Breast epithelium (tissue), 4 donors: ENCODE measurements around the gene ZNF750. TPM values are rescaled to one million over a fixed set of nuclear protein-coding genes. Genes with fewer than 3 reads are reported as not detected.

ENCODE experiments used
- DNase-seq, 2 donors: peaks; one replicate each; pipeline ENCODE4 v3.0.0-alpha.2; 2019; ENCODE audit warnings: low spot score in 2 of 2
- H3K27ac ChIP-seq, 2 donors: fragments of 200-600 bp; sonication (generic) in 1 of 2; one replicate each; pipeline ENCODE4 v1.5.1; 2016 to 2019; ENCODE audit warnings: mild to moderate bottlenecking in 1 of 2
- H3K27me3 ChIP-seq, 2 donors: fragments of 200-600 bp; sonication (generic) in 1 of 2; one replicate each; pipeline versions ENCODE4 v1.5.1 to v1.6.0; 2017 to 2019; ENCODE audit warnings: control low read depth in 1 of 2, mild to moderate bottlenecking in 1 of 2
- H3K36me3 ChIP-seq: fragments of 200-600 bp; one replicate; pipeline ENCODE4 v1.5.1; 2019
- H3K4me1 ChIP-seq, 2 donors: fragments of 200-600 bp; sonication (generic); one replicate each; pipeline ENCODE4 v1.5.1; 2016 to 2019; ENCODE audit warnings: control low read depth in 1 of 2
- H3K4me3 ChIP-seq, 3 donors: fragments of 200-600 bp; sonication (generic); 1 replicate in 2 of 3; 2 replicates in 1 of 3; pipeline ENCODE4 v1.5.1; 2016 to 2019; ENCODE audit warnings: mild to moderate bottlenecking in 3 of 3, moderate library complexity in 2 of 3
- H3K9me3 ChIP-seq, 2 donors: fragments of 200-600 bp; sonication (generic) in 1 of 2; one replicate each; pipeline ENCODE4 v1.5.1; 2016 to 2019; ENCODE audit warnings: control low read depth in 1 of 2
- CTCF ChIP-seq, 3 donors: fragments of 450-650 bp; IDR thresholded peaks; one replicate each; pipeline ENCODE4 v1.5.1; 2016 to 2017; ENCODE audit warnings: antibody characterized with exemption in 3 of 3, mild to moderate bottlenecking in 3 of 3, moderate library complexity in 3 of 3
- POLR2A ChIP-seq: fragments of 450-650 bp; IDR thresholded peaks from one replicate; pipeline ENCODE4 v1.6.1; 2016; ENCODE audit warnings: antibody characterized with exemption, mild to moderate bottlenecking, moderate library complexity
- POLR2AphosphoS5 ChIP-seq, 3 donors: sonication (generic); formaldehyde crosslinking; IDR thresholded peaks; one replicate each; pipeline ENCODE4 v1.6.1; 2017; ENCODE audit warnings: antibody characterized with exemption in 3 of 3
- intact Hi-C: fragments of 100-400 bp; cut with DNase I; formaldehyde crosslinking; loops from one replicate; pipeline ENCODE4 v1.15.1; 2023; ENCODE audit warnings: low total_unique reads
- total RNA-seq, 3 donors: library from RNA; depleted of rRNA; stranded (reverse); fragments of >200 nt; gene quantifications; one replicate each; pipeline ENCODE4 v1.1.0, GENCODE V29; 2016

ZNF750 gene
- total RNA-seq, 3 donors from 2014 or later, result 5.6 to 7.8 TPM; not detected in 1

- no peak overlapping the region for H3K27ac ChIP-seq
- no peaks in the 10 kb centered on the region for H3K36me3 ChIP-seq
- H3K9me3 ChIP-seq, result no peaks in the 10 kb centered on the region
- no peak for TF ChIP-seq CTCF (IDR thresholded peaks at IDR 0.05)
- no peak for TF ChIP-seq POLR2A
- TF ChIP-seq POLR2AphosphoS5 (IDR thresholded peaks at IDR 0.05), result no peak
- no peaks in the 10 kb centered on the region for H3K4me1 ChIP-seq
- intact Hi-C loops, result no loop called here
- DNase-seq, result no peak
- H3K4me3 ChIP-seq, result no peak overlapping the region
- no peaks in the 10 kb centered on the region for H3K27me3 ChIP-seq
These were observed 45.7 kb downstream of the ZNF750 start for GRCh38 chr17:82793974-82794630.

GRCh38 chr17:82791532-82791931, 48.3 kb downstream of the ZNF750 start:
- intact Hi-C loops, result no loop called here
- no peak for DNase-seq
- no peaks in the 10 kb centered on the region for H3K9me3 ChIP-seq
- H3K27me3 ChIP-seq, result no peaks in the 10 kb centered on the region
- no peak overlapping the region for H3K27ac ChIP-seq
- no peaks in the 10 kb centered on the region for H3K4me1 ChIP-seq
- no peak overlapping the region for H3K4me3 ChIP-seq
- no peaks in the 10 kb centered on the region for H3K36me3 ChIP-seq
- no peak for TF ChIP-seq CTCF (IDR thresholded peaks at IDR 0.05)
- TF ChIP-seq POLR2AphosphoS5 (IDR thresholded peaks at IDR 0.05), result no peak
- no peak for TF ChIP-seq POLR2A

- Histone ChIP-seq H3K27me3 (no peaks in the 10 kb centered on the region), H3K4me1 (no peaks in the 10 kb centered on the region), H3K36me3 (no peaks in the 10 kb centered on the region), H3K27ac (no peak overlapping the region), H3K4me3 (no peak overlapping the region), H3K9me3 (no peaks in the 10 kb centered on the region)
- no peak for TF ChIP-seq CTCF (IDR thresholded peaks at IDR 0.05)
- no peak for TF ChIP-seq POLR2A
- TF ChIP-seq POLR2AphosphoS5 (IDR thresholded peaks at IDR 0.05), result no peak
- intact Hi-C loops, result no loop called here
- no peak for DNase-seq
These were observed 49.4 kb downstream of the ZNF750 start for GRCh38 chr17:82790391-82790790.

- H3K4me3 ChIP-seq, result no peak overlapping the region
- no peak for DNase-seq
- no peaks in the 10 kb centered on the region for H3K4me1 ChIP-seq
- H3K27ac ChIP-seq, result no peak overlapping the region
- no peaks in the 10 kb centered on the region for H3K36me3 ChIP-seq
- H3K9me3 ChIP-seq, result no peaks in the 10 kb centered on the region
- no peaks in the 10 kb centered on the region for H3K27me3 ChIP-seq
- no peak for TF ChIP-seq CTCF (IDR thresholded peaks at IDR 0.05)
- no peak for TF ChIP-seq POLR2AphosphoS5 (IDR thresholded peaks at IDR 0.05)
- TF ChIP-seq POLR2A, result no peak
- intact Hi-C loops, result no loop called here
These were observed 50.0 kb downstream of the ZNF750 start for GRCh38 chr17:82789806-82790205.

- no peak for DNase-seq
These were observed 50.7 kb downstream of the ZNF750 start for GRCh38 chr17:82789051-82789592.

More at GRCh38 chr17:82789051-82789592, 50.7 kb downstream of the ZNF750 start:
- Histone ChIP-seq H3K4me1 (no peaks in the 10 kb centered on the region), H3K36me3 (no peaks in the 10 kb centered on the region), H3K27ac (no peak overlapping the region), H3K9me3 (no peaks in the 10 kb centered on the region), H3K4me3 (no peak overlapping the region), H3K27me3 (no peaks in the 10 kb centered on the region)
- intact Hi-C loops, result no loop called here
- TF ChIP-seq POLR2A, result no peak
- no peak for TF ChIP-seq POLR2AphosphoS5 (IDR thresholded peaks at IDR 0.05)
- no peak for TF ChIP-seq CTCF (IDR thresholded peaks at IDR 0.05)
